SK-N-SH treated with all-trans-retinoic acid at 6 μM for 48 hours (cell line): Measurements from ENCODE around the gene GINS3.

ENCODE experiments used
- BACH2 ChIP-seq: fragments of 250-450 bp; sonication (Bioruptor Pico); IDR thresholded peaks from 2 replicates; pipeline ENCODE4 v1.9.0; 2021; ENCODE audit warnings: mild to moderate bottlenecking, borderline replicate concordance
- CREB5 ChIP-seq: fragments of 250-450 bp; sonication (Bioruptor Pico); IDR thresholded peaks from 2 replicates; pipeline ENCODE4 v1.5.1; 2020; ENCODE audit warnings: low read depth, mild to moderate bottlenecking, moderate library complexity
- OSR1 ChIP-seq: fragments of 250-450 bp; sonication (Bioruptor Pico); IDR thresholded peaks from 2 replicates; pipeline ENCODE4 v1.8.0; 2022; ENCODE audit warnings: moderate library complexity, mild to moderate bottlenecking, inconsistent platforms
- PATZ1 ChIP-seq: fragments of 250-450 bp; sonication (Bioruptor Pico); IDR thresholded peaks from 2 replicates; pipeline ENCODE4 v1.8.0; 2020; ENCODE audit warnings: mild to moderate bottlenecking, moderate library complexity, borderline replicate concordance
- POU6F1 ChIP-seq: fragments of 250-450 bp; sonication (Bioruptor Pico); IDR thresholded peaks from 2 replicates; pipeline ENCODE4 v1.8.0; 2021; ENCODE audit warnings: low read depth, mild to moderate bottlenecking, moderate library complexity, borderline replicate concordance
- PPARA ChIP-seq: fragments of 250-450 bp; sonication (Bioruptor Pico); IDR thresholded peaks from 2 replicates; pipeline ENCODE4 v1.5.0; 2020; ENCODE audit warnings: mild to moderate bottlenecking, borderline replicate concordance
- RARB ChIP-seq: fragments of 250-450 bp; sonication (Bioruptor Pico); IDR thresholded peaks from 2 replicates; pipeline ENCODE4 v1.8.0; 2021; ENCODE audit warnings: mild to moderate bottlenecking, moderate library complexity
- SNAI2 ChIP-seq: fragments of 250-450 bp; sonication (Bioruptor Pico); IDR thresholded peaks from 2 replicates; pipeline ENCODE4 v1.5.0; 2020; ENCODE audit warnings: mild to moderate bottlenecking, moderate library complexity
- TCF4 ChIP-seq: fragments of 250-450 bp; sonication (Bioruptor Pico); IDR thresholded peaks from 2 replicates; pipeline ENCODE4 v1.8.0; 2021; ENCODE audit warnings: mild to moderate bottlenecking, moderate library complexity, borderline replicate concordance
- TSHZ2 ChIP-seq: fragments of 250-450 bp; sonication (Bioruptor Pico); IDR thresholded peaks from 2 replicates; pipeline ENCODE4 v1.5.0; 2020; ENCODE audit warnings: mild to moderate bottlenecking, moderate library complexity
- ZFP3 ChIP-seq: fragments of 250-450 bp; sonication (Bioruptor Pico); IDR thresholded peaks from 2 replicates; pipeline ENCODE4 v1.5.0; 2020; ENCODE audit warnings: mild to moderate bottlenecking, moderate library complexity
- ZFP30 ChIP-seq: fragments of 450-650 bp; formaldehyde crosslinking; IDR thresholded peaks from 2 replicates; pipeline ENCODE4 v1.5.0; 2022; ENCODE audit warnings: mild to moderate bottlenecking, moderate library complexity
- ZNF8 ChIP-seq: fragments of 450-650 bp; formaldehyde crosslinking; IDR thresholded peaks from 2 replicates; pipeline ENCODE4 v1.5.0; 2020; ENCODE audit warnings: mild to moderate bottlenecking, moderate library complexity

- TF ChIP-seq PPARA = no peak
- no peak for TF ChIP-seq ZFP3
- no peak for TF ChIP-seq RARB (CRISPR knock-in tag)
- TF ChIP-seq PATZ1 = no peak
- no peak for TF ChIP-seq ZFP30 (CRISPR knock-in tag)
- no peak for TF ChIP-seq ZNF8 (CRISPR knock-in tag)
- no peak for TF ChIP-seq TSHZ2 (CRISPR knock-in tag)
- TF ChIP-seq SNAI2 (CRISPR knock-in tag) = no peak
- no peak for TF ChIP-seq POU6F1
- TF ChIP-seq BACH2 = no peak
- no peak for TF ChIP-seq CREB5 (CRISPR knock-in tag)
- TF ChIP-seq TCF4 (CRISPR knock-in tag) = no peak
- no peak for TF ChIP-seq OSR1 (CRISPR knock-in tag)
Measured at GRCh38 chr16:58440131-58440530, 47.9 kb downstream of the GINS3 start.
